Panc1 (cell line): ENCODE measurements around the gene LGALS12. TPM values are rescaled to one million over a fixed set of nuclear protein-coding genes. Genes with fewer than 3 reads are reported as not detected.

Experiments
- ATAC-seq: fragments of 200-7000 bp; cut with Tn5 transposase; 2 replicates; pipeline ENCODE4 v1.9.1; 2020; ENCODE audit warnings: mild to moderate bottlenecking, moderate library complexity
- BruUV-seq: library from RNA; stranded (reverse); fragments of 400-500 nt; replicated peaks from 2 replicates; lab custom pipeline; 2021; lab: Mats Ljungman, UMichigan
- CTCF ChIA-PET: fragments of 300-600 bp; sonication (Branson Sonifier 250); formaldehyde crosslinking; loops from one replicate; lab custom pipeline; 2022; ENCODE audit warnings: antibody characterized with exemption; lab: Charles Lee
- POLR2A ChIA-PET: fragments of 300-600 bp; sonication (Branson Sonifier 250); formaldehyde crosslinking; loops from one replicate; lab custom pipeline; 2022; ENCODE audit warnings: antibody characterized with exemption; lab: Charles Lee
- DNase-seq: peaks from one replicate; pipeline ENCODE4 v3.0.0-alpha.2; 2010; ENCODE audit warnings: low read depth, low spot score
- H3K27ac ChIP-seq: 2 replicates; pipeline ENCODE4 v1.5.1; 2011; ENCODE audit warnings: mild to moderate bottlenecking, low read length, inconsistent platforms
- H3K27me3 ChIP-seq: fragments of 200-500 bp; sonication (Bioruptor generic); 2 replicates; pipeline ENCODE4 v1.6.0; 2014; ENCODE audit warnings: low read length, inconsistent platforms; ENCODE audit not compliant: control insufficient read depth, insufficient read depth
- H3K36me3 ChIP-seq: fragments of 200-500 bp; sonication (Bioruptor generic); 2 replicates; pipeline ENCODE4 v1.5.1; 2014; ENCODE audit warnings: inconsistent platforms, mild to moderate bottlenecking, low read length, moderate library complexity; ENCODE audit not compliant: control insufficient read depth, insufficient read depth
- H3K4me1 ChIP-seq: 2 replicates; pipeline ENCODE4 v1.5.1; 2011; ENCODE audit warnings: inconsistent platforms, mild to moderate bottlenecking, low read length, moderate library complexity; ENCODE audit not compliant: control insufficient read depth, insufficient read depth
- H3K4me3 ChIP-seq, 2 experiments: 2 replicates each; pipeline ENCODE4 v1.5.1; 2011 to 2012; ENCODE audit warnings: low read depth in 2 of 2, low read length in 2 of 2, mild to moderate bottlenecking in 2 of 2, inconsistent platforms in 1 of 2, moderate library complexity in 1 of 2
- H3K9me3 ChIP-seq: fragments of 200-500 bp; sonication (Bioruptor generic); 2 replicates; pipeline ENCODE4 v1.5.1; 2014; ENCODE audit warnings: low read depth, mild to moderate bottlenecking, inconsistent platforms, low read length, moderate library complexity; ENCODE audit not compliant: control insufficient read depth, insufficient read depth
- CTCF ChIP-seq: fragments of 450-650 bp; IDR thresholded peaks from 2 replicates; pipeline ENCODE4 v1.5.1; 2017; ENCODE audit warnings: mild to moderate bottlenecking
- POLR2AphosphoS5 ChIP-seq: IDR thresholded peaks from 2 replicates; pipeline ENCODE4 v1.6.1; 2012; ENCODE audit warnings: mild to moderate bottlenecking, low read depth, low read length, moderate library complexity
- SIN3A ChIP-seq: IDR thresholded peaks from 2 replicates; pipeline ENCODE4 v1.6.1; 2012; ENCODE audit warnings: low read depth, mild to moderate bottlenecking, low read length, moderate library complexity, borderline replicate concordance; ENCODE audit not compliant: insufficient read depth
- TCF7L2 ChIP-seq: IDR thresholded peaks from 2 replicates; pipeline ENCODE4 v1.6.1; 2011; ENCODE audit warnings: mild to moderate bottlenecking, low read depth, low read length, inconsistent platforms
- in situ Hi-C: cut with HindIII; loops from 2 replicates; pipeline ENCODE4 v1.10.0; 2016; ENCODE audit warnings: low sequenced_read_pairs, low pct_unique_long_range_greater_than_20kb
- intact Hi-C: fragments of 100-400 bp; cut with micrococcal nuclease; formaldehyde crosslinking; loops from one replicate; pipeline ENCODE4 v1.10.0; 2022; ENCODE audit not compliant: unreplicated experiment
- total RNA-seq: library from RNA; stranded (reverse); gene quantifications from one replicate; pipeline ENCODE4 v1.2.1, GENCODE V29; 2021; ENCODE audit not compliant: unreplicated experiment
- TF ChIP-seq, protein P1 (sequence below), 2 experiments: IDR thresholded peaks; 2 replicates each; pipeline ENCODE4 v1.6.1; 2011 to 2012; ENCODE audit warnings: low read depth in 2 of 2, control low read depth in 1 of 2, low read length in 1 of 2, mild to moderate bottlenecking in 1 of 2, moderate library complexity in 1 of 2; ENCODE audit not compliant: insufficient read depth in 1 of 2

Gene LGALS12
- total RNA-seq, 1 experiment from 2014 or later, result not detected

GRCh38 chr11:63499874-63500273, 6.0 kb upstream of the LGALS12 start:
- Histone ChIP-seq H3K36me3 (no peaks in the 10 kb centered on the region), H3K9me3 (peaks cover 6% of the 10 kb centered on the region; the same call in 1 of the 2 replicates), H3K27me3 (no peaks in the 10 kb centered on the region), H3K4me1 (no peaks in the 10 kb centered on the region), H3K27ac (no peak overlapping the region), H3K4me3 (no peak overlapping the region)
- DNase-seq (no peak), ATAC-seq (no peak)
- TF ChIP-seq TCF7L2, result no peak
- TF ChIP-seq POLR2AphosphoS5, result no peak
- TF ChIP-seq, protein P1, sequence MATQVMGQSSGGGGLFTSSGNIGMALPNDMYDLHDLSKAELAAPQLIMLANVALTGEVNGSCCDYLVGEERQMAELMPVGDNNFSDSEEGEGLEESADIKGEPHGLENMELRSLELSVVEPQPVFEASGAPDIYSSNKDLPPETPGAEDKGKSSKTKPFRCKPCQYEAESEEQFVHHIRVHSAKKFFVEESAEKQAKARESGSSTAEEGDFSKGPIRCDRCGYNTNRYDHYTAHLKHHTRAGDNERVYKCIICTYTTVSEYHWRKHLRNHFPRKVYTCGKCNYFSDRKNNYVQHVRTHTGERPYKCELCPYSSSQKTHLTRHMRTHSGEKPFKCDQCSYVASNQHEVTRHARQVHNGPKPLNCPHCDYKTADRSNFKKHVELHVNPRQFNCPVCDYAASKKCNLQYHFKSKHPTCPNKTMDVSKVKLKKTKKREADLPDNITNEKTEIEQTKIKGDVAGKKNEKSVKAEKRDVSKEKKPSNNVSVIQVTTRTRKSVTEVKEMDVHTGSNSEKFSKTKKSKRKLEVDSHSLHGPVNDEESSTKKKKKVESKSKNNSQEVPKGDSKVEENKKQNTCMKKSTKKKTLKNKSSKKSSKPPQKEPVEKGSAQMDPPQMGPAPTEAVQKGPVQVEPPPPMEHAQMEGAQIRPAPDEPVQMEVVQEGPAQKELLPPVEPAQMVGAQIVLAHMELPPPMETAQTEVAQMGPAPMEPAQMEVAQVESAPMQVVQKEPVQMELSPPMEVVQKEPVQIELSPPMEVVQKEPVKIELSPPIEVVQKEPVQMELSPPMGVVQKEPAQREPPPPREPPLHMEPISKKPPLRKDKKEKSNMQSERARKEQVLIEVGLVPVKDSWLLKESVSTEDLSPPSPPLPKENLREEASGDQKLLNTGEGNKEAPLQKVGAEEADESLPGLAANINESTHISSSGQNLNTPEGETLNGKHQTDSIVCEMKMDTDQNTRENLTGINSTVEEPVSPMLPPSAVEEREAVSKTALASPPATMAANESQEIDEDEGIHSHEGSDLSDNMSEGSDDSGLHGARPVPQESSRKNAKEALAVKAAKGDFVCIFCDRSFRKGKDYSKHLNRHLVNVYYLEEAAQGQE (IDR thresholded peaks at IDR 0.05; ENCODE audit: insufficient read depth in 1 of 2, low read depth in 2 of 2, low read length in 1 of 2), result no peak
- no peak for TF ChIP-seq SIN3A
- TF ChIP-seq CTCF, result no peak
- in situ Hi-C loops (no loop called here), intact Hi-C loops (no loop called here)
- POLR2A ChIA-PET, result no interaction called here
- BruUV-seq, result no TSS peak
- CTCF ChIA-PET, result no interaction called here

DNA sequence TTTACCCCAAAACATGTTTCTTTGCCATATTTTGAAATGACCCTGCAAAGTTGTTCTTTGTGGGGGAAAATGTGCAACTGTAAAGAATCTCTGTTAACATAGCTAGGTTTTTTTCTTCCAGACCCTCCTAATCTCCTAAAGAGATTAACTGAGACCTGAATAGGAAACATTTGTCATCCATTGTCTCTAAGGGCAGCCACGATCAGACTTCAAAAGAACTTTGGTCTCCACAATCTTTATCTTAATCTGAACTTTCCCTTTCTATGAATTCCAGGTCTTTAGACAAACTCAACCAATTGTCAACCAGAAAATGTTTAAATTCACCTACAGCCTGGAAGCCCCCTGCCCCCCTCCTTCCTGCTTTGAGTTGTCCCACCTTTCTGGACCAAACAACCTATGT, 4.6 kb upstream of the LGALS12 start:
- intact Hi-C loops (no loop called here), in situ Hi-C loops (no loop called here)

More for the DNA sequence above, 4.6 kb upstream of the LGALS12 start:
- peaks cover 6% of the 10 kb centered on the region; the same call in 1 of the 2 replicates for H3K9me3 ChIP-seq
- ATAC-seq, result no peak
- H3K27ac ChIP-seq, result no peak overlapping the region
- no TSS peak for BruUV-seq
- ChIA-PET POLR2A (no interaction called here), CTCF (no interaction called here)
- H3K4me1 ChIP-seq, result no peaks in the 10 kb centered on the region
- H3K4me3 ChIP-seq, result no peak overlapping the region
- TF ChIP-seq, protein P1 (IDR thresholded peaks at IDR 0.05; ENCODE audit: insufficient read depth in 1 of 2, low read depth in 2 of 2, low read length in 1 of 2), result no peak
- no peak for TF ChIP-seq CTCF
- no peak for TF ChIP-seq TCF7L2
- TF ChIP-seq SIN3A, result no peak
- no peak for TF ChIP-seq POLR2AphosphoS5
- no peak for DNase-seq
- no peaks in the 10 kb centered on the region for H3K36me3 ChIP-seq
- H3K27me3 ChIP-seq, result no peaks in the 10 kb centered on the region
